ENCODE results near the gene MAML3. TPM values are rescaled to one million over a fixed set of nuclear protein-coding genes. Genes with fewer than 3 reads are reported as not detected.

Gene MAML3
- total and polyA plus RNA-seq, 9 donors, result 11.1 to 23.8 (median 14.9) TPM

DNA sequence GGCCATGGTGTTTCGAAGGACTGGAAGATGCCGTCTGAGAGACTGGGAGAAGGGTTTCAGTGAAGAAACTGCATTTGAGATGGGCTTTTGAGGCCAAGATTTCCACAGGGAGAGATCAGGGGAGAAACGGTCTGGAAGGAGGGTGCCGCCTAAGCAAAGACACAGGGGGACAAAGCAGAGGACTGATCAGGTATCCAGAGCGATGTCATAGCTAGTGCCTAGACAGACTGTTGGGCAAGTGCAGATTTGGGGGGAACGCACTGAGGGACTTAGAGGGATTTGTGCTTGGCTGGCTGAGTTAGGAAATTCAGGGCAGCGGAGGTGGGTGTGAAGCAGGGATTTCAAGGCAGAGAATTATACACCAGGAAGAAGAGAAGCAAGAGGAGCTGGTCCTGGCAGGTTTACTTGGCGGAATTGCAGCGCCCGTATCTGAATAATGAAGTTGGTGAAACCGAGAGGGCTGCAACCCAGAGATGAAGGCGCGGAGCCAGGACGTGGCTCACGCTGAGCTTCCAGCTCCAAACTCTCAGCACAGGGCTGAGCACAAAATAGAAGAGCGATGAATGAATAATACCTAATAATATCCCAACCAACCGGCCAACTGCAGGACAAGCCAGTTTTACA lies 106.9 kb downstream of the MAML3 start:
- H3K27me3 ChIP-seq, result no peaks in the 10 kb centered on the region
- 82 to 94% (median 94%) methylated on average over 17 of the region's 17 CpGs for WGBS, 3 donors
- H3K4me3 ChIP-seq, result no peak overlapping the region
- H3K27ac ChIP-seq, result no peak overlapping the region
- TF ChIP-seq POLR2A (IDR thresholded peaks at IDR 0.05), result no peak
- no peak for TF ChIP-seq CTCF (IDR thresholded peaks at IDR 0.05)
- TF ChIP-seq EP300 (IDR thresholded peaks at IDR 0.05), result no peak
- intact Hi-C loops (cut with DNase I), result loop anchor here in 2 of 4 donors (5.0 to 10.0 kb wide), 5 partner anchors 105 to 312 kb away; partner anchors contain the start of gene MAML3 (in 2 of the 2)
- DNase-seq, result peak in 1 of 5 donors; percentile 36
- no peaks in the 10 kb centered on the region for H3K9me3 ChIP-seq
- H3K4me1 ChIP-seq (ENCODE audit: insufficient read depth), result peaks cover 5% of the 10 kb centered on the region
- H3K36me3 ChIP-seq, result no peaks in the 10 kb centered on the region

DNA sequence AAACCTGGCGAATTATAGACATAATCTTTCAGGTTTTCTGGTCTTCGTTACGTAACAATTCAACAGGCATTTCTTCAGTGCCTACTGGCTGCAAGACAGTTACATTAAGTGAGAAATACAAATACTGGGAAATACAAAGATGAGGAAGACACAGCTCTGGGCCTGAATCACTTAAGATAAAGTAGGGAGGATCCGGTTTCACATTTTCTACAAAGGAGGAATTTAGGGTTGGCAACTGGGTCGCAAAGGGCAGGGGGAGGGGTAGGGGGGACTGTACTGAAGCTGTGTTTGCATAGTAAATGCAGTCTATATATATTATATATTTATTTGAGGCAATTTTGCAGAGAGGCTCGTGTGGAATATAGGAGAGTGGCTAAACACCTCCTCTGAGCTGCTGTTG lies 107.4 kb downstream of the MAML3 start:
- Histone ChIP-seq H3K4me1 (ENCODE audit: insufficient read depth) (peaks cover 5% of the 10 kb centered on the region), H3K36me3 (no peaks in the 10 kb centered on the region), H3K27ac (no peak overlapping the region), H3K4me3 (no peak overlapping the region), H3K9me3 (no peaks in the 10 kb centered on the region), H3K27me3 (no peaks in the 10 kb centered on the region)
- DNase-seq, result no peak
- WGBS, 3 donors, result 66 to 69% (median 67%) methylated on average over 6 of the region's 6 CpGs
- intact Hi-C loops (cut with DNase I), result loop anchor here in 2 of 4 donors (5.0 to 10.0 kb wide), 5 partner anchors 106 to 312 kb away; partner anchors contain the start of gene MAML3 (in 2 of the 2)
- TF ChIP-seq EP300 (IDR thresholded peaks at IDR 0.05) (no peak), POLR2A (IDR thresholded peaks at IDR 0.05) (no peak), CTCF (IDR thresholded peaks at IDR 0.05) (no peak)

- no peak for DNase-seq
- intact Hi-C loops (cut with DNase I), result loop anchor here in 2 of 4 donors (5.0 to 10.0 kb wide), 5 partner anchors 106 to 311 kb away; partner anchors contain the start of gene MAML3 (in 2 of the 2)
- Histone ChIP-seq H3K4me3 (no peak overlapping the region), H3K27ac (no peak overlapping the region), H3K4me1 (ENCODE audit: insufficient read depth) (peaks cover 5% of the 10 kb centered on the region), H3K36me3 (no peaks in the 10 kb centered on the region), H3K27me3 (no peaks in the 10 kb centered on the region), H3K9me3 (no peaks in the 10 kb centered on the region)
- TF ChIP-seq EP300 (IDR thresholded peaks at IDR 0.05) (no peak), POLR2A (IDR thresholded peaks at IDR 0.05) (no peak), CTCF (IDR thresholded peaks at IDR 0.05) (no peak)
- 94 to 100% (median 98%) methylated on average over 3 of the region's 3 CpGs for WGBS, 3 donors
Observed at GRCh38 chr4:140046016-140046415, 108.0 kb downstream of the MAML3 start.

- no peaks in the 10 kb centered on the region for H3K36me3 ChIP-seq
- peak overlapping the region in 1 of 2 donors; percentile 28 for H3K27ac ChIP-seq
- no peaks in the 10 kb centered on the region for H3K9me3 ChIP-seq
- intact Hi-C loops (cut with DNase I), result loop anchor here in 2 of 4 donors (10.0 kb wide), 4 partner anchors 110 to 310 kb away; partner anchors contain the start of gene MAML3 (in 1 of the 2)
- H3K4me1 ChIP-seq (ENCODE audit: insufficient read depth), result peaks cover 2% of the 10 kb centered on the region
- no peaks in the 10 kb centered on the region for H3K27me3 ChIP-seq
- WGBS, 3 donors, result 49 to 64% (median 60%) methylated on average over 8 of the region's 8 CpGs
- DNase-seq, result peak in 1 of 5 donors; percentile 24
- TF ChIP-seq CTCF (IDR thresholded peaks at IDR 0.05) (no peak), EP300 (IDR thresholded peaks at IDR 0.05) (no peak), POLR2A (IDR thresholded peaks at IDR 0.05) (no peak)
- no peak overlapping the region for H3K4me3 ChIP-seq
Observed at GRCh38 chr4:140044337-140044902, 109.6 kb downstream of the MAML3 start.
